NCI-H1436 treated with DMSO at 0.1 percent for 48 hours (cell line): ENCODE measurements around the gene CROCC2.

ENCODE experiments used
- DNase-seq: peaks from one replicate; lab custom pipeline; 2025; lab: John Stamatoyannopoulos, UW

The CROCC2 gene

GRCh38 chr2:240956935-240957655 lies 51.0 kb downstream of the CROCC2 start:
- DNase-seq, result no peak

GRCh38 chr2:240957656-240958365 lies 51.7 kb downstream of the CROCC2 start:
- DNase-seq, result no peak

- no peak for DNase-seq
Observed at GRCh38 chr2:240958366-240959213, 52.5 kb downstream of the CROCC2 start.

- no peak for DNase-seq
Observed at GRCh38 chr2:240959214-240959940, 53.2 kb downstream of the CROCC2 start.

- no peak for DNase-seq
Observed at GRCh38 chr2:240959941-240960308, 53.8 kb downstream of the CROCC2 start.

GRCh38 chr2:240960309-240960970 lies 54.3 kb downstream of the CROCC2 start:
- no peak for DNase-seq

DNA sequence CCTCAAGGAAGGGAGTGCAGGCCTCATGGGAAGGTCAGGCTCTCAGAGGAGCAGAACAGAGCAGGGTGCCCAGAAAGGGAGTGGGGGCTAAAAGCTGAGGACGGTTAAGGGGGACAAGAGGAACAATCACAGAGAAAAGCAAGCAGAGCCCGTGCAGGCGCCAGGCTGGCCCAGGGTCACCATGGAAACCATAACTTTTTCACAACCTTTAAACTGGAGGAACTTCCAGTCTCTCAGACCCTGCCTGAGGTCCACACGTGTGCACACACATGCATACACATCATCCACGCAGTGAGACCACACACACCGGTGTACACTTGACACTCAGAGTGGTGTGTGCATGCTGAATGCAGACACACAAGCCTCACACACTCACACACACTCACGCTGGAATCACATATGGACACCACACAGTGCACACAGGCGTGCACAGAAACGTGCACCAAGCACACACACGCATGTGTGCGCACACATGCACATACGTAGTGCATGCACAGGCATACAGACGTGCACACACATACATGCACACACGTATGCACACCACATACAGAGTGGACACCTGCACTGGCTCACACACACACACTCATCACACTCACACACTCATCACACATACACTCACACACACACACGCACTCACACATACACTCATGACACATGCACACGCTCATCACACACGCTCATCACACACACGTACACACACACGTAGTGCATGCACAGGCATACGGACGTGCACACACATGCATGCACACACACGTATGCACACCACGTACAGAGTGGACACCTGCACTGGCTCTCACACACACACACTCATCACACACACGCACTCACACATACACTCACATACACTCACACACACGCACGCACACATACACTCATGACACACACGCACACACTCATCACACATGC lies 55.1 kb downstream of the CROCC2 start:
- DNase-seq, result no peak

DNA sequence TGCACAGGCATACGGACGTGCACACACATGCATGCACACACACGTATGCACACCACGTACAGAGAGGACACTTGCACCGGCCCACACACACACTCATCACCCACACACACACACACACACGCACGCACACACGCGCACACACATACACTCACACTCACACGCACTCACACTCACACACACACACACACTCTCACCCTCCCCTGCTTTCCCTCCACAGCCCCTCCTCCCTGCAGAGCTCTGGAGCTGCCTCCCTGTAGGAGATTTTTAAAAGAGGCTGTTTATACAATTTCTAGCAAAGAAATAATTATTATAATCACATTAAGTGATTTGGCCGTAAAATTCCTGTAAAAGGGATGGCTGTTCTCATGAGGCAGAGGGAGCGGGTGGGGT lies 55.8 kb downstream of the CROCC2 start:
- DNase-seq, result no peak

DNA sequence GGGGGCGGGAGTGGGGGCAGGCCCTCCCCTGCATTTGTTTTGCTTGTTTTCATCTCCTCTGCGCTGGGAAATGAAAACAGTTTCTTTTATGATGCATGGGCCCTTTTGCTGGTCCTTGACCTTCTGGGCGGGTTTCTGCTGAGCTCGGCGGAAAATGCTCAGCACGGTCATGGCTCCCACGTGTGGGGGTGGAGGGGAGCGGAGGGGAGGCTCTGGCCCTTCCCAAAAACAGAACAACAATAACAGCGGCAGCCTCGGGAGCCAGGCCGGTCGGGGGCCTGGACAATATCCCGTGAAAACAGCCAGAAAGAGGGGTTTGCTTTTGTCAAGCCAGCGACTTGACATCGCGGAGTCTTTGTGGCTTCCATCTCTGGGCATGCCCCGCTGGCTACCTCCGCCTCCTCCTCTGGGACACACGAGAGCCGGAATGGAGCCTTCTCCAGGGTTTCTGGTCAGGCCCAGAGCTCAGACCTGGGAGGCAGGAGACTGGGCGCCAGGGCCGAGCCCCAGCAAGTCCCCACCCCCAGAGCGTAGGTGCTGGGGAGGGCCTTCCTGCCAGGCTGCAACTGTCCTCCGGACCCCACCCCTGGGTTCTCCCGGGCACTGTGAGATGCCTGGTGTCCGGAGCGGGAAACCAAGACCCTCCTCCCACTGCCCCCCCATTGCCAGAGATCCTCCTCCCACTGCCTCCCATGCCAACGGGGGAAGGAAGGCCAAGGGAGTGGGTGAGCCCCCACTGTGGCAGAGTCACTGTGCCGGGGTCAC lies 56.3 kb downstream of the CROCC2 start:
- DNase-seq, result no peak

DNA sequence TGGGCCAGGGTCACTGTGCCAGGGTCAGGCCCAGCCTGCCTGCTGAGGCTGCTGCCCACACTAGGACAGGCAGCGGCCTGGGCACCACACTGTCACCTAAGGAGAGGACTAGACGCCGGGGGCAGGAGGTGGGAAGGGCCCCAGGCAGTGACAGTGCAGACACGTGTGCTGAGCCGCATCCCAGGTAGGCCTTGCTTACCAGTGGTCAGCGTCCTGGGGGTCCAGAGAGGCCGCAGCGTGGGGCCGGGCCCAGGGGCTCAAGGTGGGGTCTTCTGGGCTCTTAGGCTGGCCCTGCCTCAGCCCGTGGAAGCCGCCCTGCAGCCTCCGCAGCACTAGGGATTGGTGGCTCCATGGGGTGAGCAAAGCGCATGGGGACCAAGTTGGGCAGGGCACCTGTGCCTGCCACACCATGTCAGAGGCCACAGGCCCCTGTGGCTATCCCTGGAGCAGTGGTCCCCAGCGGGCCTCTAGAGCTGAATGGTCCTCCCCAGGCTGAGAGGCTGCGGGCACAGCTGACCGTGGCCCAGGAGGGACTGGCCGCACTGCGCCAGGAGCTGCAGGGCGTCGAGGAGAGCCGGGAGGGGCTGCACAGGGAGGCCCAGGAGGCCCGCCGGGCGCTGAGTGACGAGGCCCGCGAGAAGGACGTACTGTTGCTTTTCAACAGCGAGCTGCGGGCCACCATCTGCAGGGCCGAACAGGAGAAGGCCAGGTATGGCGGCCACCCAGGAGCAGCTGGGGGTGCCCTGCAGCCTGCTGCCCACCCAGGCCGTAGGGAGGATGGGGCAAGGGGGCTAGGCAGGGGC lies 57.1 kb downstream of the CROCC2 start:
- DNase-seq, result no peak

- no peak for DNase-seq
Observed at GRCh38 chr2:240963868-240964703, 58.0 kb downstream of the CROCC2 start.

- DNase-seq, result no peak
Observed at GRCh38 chr2:240964704-240965295, 58.7 kb downstream of the CROCC2 start.

DNA sequence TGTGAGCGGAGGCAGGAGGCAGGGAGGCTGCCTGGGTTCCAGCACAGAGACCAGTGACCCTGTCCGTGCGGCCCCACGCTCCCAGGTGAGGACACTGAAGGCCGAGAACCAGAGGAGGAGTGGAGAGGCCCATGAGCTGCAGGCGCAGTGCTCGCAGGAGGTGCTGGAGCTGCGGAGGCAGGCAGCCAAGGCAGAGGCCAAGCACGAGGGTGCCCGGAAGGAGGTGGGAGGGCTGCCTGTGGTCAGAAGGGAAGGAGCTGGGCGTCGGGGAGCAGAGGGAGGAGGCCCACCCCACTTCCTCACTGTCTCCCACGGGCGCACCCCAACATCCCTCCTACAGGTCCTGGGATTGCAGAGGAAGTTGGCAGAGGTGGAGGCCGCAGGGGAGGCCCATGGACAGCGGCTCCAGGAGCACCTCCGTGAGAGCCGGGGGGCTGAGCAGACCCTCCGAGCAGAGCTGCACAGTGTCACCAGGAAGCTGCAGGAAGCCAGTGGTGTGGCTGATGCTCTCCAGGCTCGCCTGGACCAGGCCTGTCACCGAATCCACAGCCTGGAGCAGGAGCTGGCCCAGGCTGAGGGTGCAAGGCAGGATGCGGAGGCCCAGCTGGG lies 59.3 kb downstream of the CROCC2 start:
- DNase-seq, result no peak

GRCh38 chr2:240965905-240966456 lies 59.8 kb downstream of the CROCC2 start:
- DNase-seq, result no peak

DNA sequence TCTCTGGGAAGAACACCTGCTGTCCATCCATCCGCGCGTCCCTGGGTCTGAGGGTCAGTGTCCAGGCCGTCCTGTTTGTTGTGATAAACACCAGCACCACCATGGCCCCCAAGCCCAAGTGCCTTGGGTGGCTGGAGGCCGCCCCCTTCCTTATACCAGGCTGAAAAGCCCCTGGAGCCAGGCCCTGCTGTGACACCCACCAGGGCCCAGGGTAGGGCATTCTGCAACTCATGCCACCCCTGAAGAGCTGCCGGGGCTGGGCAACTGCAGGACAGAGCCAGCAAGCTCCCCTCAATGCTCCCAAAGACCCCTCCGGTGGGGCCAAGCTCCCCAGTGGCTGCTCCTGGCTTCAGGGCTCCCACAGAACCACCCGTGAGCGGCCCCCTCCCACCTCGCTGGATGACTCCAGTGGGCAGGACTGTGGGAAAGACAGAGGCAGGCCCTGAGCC lies 60.3 kb downstream of the CROCC2 start:
- no peak for DNase-seq

DNA sequence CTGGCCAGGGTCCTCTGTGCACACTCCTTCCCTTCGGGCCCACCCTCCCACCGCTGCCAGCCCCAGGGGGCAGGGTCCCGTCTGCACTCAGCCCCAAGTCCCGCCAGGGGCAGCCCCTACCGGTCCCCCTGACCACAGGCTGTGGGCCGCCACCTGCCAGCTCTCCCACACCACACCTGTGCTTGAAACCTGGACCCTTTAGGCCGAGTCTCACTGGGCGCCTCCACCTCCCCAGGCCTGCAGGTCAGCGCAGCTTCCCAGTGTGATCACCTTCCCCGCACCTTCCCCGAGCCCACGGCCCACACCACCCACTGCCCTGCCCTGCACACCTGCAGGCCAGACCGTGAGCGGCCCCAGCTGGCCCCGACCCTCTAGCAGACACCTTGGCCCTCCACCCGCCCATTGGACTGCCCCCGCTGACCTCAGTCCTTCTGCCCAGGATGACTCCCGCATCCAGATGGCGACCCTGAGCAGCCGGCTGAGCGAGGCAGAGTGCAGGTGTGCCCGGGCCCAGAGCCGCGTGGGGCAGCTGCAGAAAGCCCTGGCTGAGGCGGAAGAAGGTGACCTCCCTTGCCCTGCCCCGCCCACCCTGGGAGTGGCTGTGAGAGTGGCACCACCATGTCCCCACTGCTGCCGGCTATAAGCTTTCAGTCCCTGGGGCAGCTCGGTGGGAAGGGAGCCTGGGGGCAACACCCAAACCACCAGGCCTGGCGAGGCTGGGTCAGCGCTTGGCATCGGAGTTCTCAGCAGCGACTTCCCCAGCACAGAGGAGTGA lies 61.0 kb downstream of the CROCC2 start:
- no peak for DNase-seq
